COLO829 (cell line): ENCODE results near the gene PAGE4.

Experiments used
- DNase-seq: peaks from one replicate; pipeline ENCODE4 v3.0.0; 2012; ENCODE audit warnings: low spot score

Gene PAGE4

GRCh38 chrX:49876750-49877149, 47.6 kb downstream of the PAGE4 start:
- DNase-seq = peak; percentile 33

- no peak for DNase-seq
Observed at GRCh38 chrX:49877397-49878101, 48.4 kb downstream of the PAGE4 start.

- DNase-seq = no peak
Observed at GRCh38 chrX:49878128-49878833, 49.2 kb downstream of the PAGE4 start.

- peak; percentile 75 for DNase-seq
Observed at GRCh38 chrX:49878834-49879655, 49.9 kb downstream of the PAGE4 start, which contains the start of gene USP27X. USP27X (plus strand) TSS chrX:49879484; CDS start chrX:49880308, 824 bp downstream.

GRCh38 chrX:49879656-49880277, 50.7 kb downstream of the PAGE4 start:
- DNase-seq = no peak

- no peak for DNase-seq
Observed at GRCh38 chrX:49880668-49881067, 51.6 kb downstream of the PAGE4 start.
